Naive thymus-derived CD4-positive, alpha-beta T cell (primary cell): Measurements from ENCODE around the gene EPB41L1. TPM values are rescaled to one million over a fixed set of nuclear protein-coding genes. Genes with fewer than 3 reads are reported as not detected.
A peak's percentile ranks its signal among the peaks of the same experiment; 100 is the strongest.

Experiments used
- ATAC-seq: fragments of 150-1000 bp; cut with Tn5 transposase; 2 replicates; pipeline ENCODE4 v1.10.0; 2021; ENCODE audit warnings: mild to moderate bottlenecking, moderate library complexity
- CTCF ChIA-PET: fragments of 350-600 bp; sonication (Branson Sonifier 250); formaldehyde crosslinking; loops from one replicate; lab custom pipeline; 2021; ENCODE audit warnings: antibody characterized with exemption; lab: Charles Lee
- POLR2A ChIA-PET: fragments of 350-600 bp; sonication (Branson Sonifier 250); formaldehyde crosslinking; loops from one replicate; lab custom pipeline; 2021; ENCODE audit warnings: antibody characterized with exemption, inconsistent platforms; lab: Charles Lee
- DNase-seq, 9 donors: peaks; one replicate each; pipeline versions ENCODE4 v3.0.0 to v3.0.0-alpha.2; 2020 to 2022; ENCODE audit warnings: mixed read lengths in 1 of 9
- H3K27ac ChIP-seq: one replicate; pipeline ENCODE4 v1.7.0; 2013; ENCODE audit warnings: mild to moderate bottlenecking, low read depth, low read length, moderate library complexity
- H3K27me3 ChIP-seq, 2 donors: one replicate each; pipeline ENCODE4 v1.7.0; 2013; ENCODE audit warnings: low read length in 2 of 2, mild to moderate bottlenecking in 2 of 2, moderate library complexity in 2 of 2; ENCODE audit not compliant: control insufficient read depth in 2 of 2, insufficient read depth in 2 of 2
- H3K36me3 ChIP-seq, 3 experiments: 1 replicate in 2 of 3; 2 replicates in 1 of 3; pipeline ENCODE4 v1.7.0; 2013; ENCODE audit warnings: low read length in 3 of 3, mild to moderate bottlenecking in 3 of 3, moderate library complexity in 1 of 3; ENCODE audit not compliant: insufficient read depth in 3 of 3, control insufficient read depth in 2 of 3
- H3K4me1 ChIP-seq, 2 donors: one replicate each; pipeline ENCODE4 v1.7.0; 2013; ENCODE audit warnings: low read length in 2 of 2, mild to moderate bottlenecking in 2 of 2, moderate library complexity in 1 of 2; ENCODE audit not compliant: control insufficient read depth in 2 of 2, insufficient read depth in 2 of 2
- H3K4me3 ChIP-seq: 2 replicates; pipeline ENCODE4 v1.7.0; 2013; ENCODE audit warnings: mild to moderate bottlenecking, low read length
- H3K9me3 ChIP-seq, 3 experiments: 1 replicate in 2 of 3; 2 replicates in 1 of 3; pipeline ENCODE4 v1.7.0; 2013; ENCODE audit warnings: low read length in 3 of 3; ENCODE audit not compliant: control insufficient read depth in 2 of 3
- H3K27ac Mint-ChIP-seq, 9 donors: one replicate each; pipeline ENCODE4 v1.8.0; 2020 to 2022; ENCODE audit warnings: mixed read lengths in 9 of 9, mild to moderate bottlenecking in 8 of 9, moderate library complexity in 5 of 9, inconsistent platforms in 2 of 9
- H3K27me3 Mint-ChIP-seq, 5 donors: one replicate each; pipeline ENCODE4 v1.8.0; 2021 to 2022; ENCODE audit warnings: mixed read lengths in 5 of 5, mild to moderate bottlenecking in 1 of 5
- H3K36me3 Mint-ChIP-seq, 5 donors: one replicate each; pipeline ENCODE4 v1.8.0; 2020 to 2022; ENCODE audit warnings: mixed read lengths in 5 of 5, mild to moderate bottlenecking in 3 of 5, inconsistent platforms in 1 of 5
- H3K4me1 Mint-ChIP-seq, 7 donors: one replicate each; pipeline ENCODE4 v1.8.0; 2020 to 2022; ENCODE audit warnings: mixed read lengths in 7 of 7, mild to moderate bottlenecking in 3 of 7, inconsistent platforms in 1 of 7
- H3K4me3 Mint-ChIP-seq, 10 donors: one replicate each; pipeline ENCODE4 v1.8.0; 2020 to 2022; ENCODE audit warnings: mild to moderate bottlenecking in 10 of 10, mixed read lengths in 10 of 10, moderate library complexity in 6 of 10, inconsistent platforms in 2 of 10
- H3K9me3 Mint-ChIP-seq, 11 donors: one replicate each; pipeline ENCODE4 v1.8.0; 2020 to 2022; ENCODE audit warnings: mixed read lengths in 11 of 11, mild to moderate bottlenecking in 4 of 11, inconsistent platforms in 1 of 11, moderate library complexity in 1 of 11
- intact Hi-C, 2 donors: fragments of 100-400 bp; cut with micrococcal nuclease; formaldehyde crosslinking; loops; one replicate each; pipeline ENCODE4 v1.15.1; 2023
- polyA plus RNA-seq, 2 donors: library from polyadenylated mRNA; unstranded; fragments of 300-500 nt; fragmentation: Illumina TruSeq; gene quantifications; one replicate each; pipeline ENCODE4 v1.2.3, GENCODE V29; 2021
- total RNA-seq, 6 experiments: library from RNA in 5 of 6; stranded (reverse) in 5 of 6; gene quantifications; 1 replicate in 5 of 6; 2 replicates in 1 of 6; pipeline ENCODE4 v1.2.3 and lab custom pipeline; 2021 to 2026

EPB41L1 gene
- total and polyA plus RNA-seq, 7 experiments from 2014 or later, result 0.05 to 0.81 (median 0.66) TPM; not detected in 2

DNA sequence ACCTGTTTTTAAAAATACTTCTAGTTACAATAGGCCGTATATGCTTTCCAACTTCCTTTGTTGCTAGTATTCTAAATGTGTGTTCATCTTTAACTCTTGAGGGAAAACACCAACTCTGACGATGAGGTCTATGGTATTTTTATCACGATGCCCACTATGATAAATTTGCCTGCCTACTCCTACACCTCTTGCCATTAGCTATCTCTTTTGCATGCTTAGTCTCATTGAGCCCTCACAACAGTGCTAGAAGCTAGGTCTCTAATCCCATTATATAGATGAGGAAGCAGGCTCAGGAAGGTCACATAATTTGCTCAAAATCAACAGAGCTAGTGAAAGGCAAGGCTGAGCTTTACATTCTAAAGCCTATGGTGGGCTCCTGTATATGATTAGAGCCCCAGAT lies 94.9 kb downstream of the EPB41L1 start:
- H3K9me3 ChIP-seq, result no peaks in the 10 kb centered on the region
- H3K36me3 Mint-ChIP-seq, result peaks cover 9 to 61% (median 22%) of the 10 kb centered on the region in 5 donors
- no peaks in the 10 kb centered on the region for H3K27me3 ChIP-seq
- peaks cover 15 to 61% (median 41%) of the 10 kb centered on the region in 7 donors for H3K4me1 Mint-ChIP-seq
- H3K27ac Mint-ChIP-seq, result no peak overlapping the region
- no peak for DNase-seq
- POLR2A ChIA-PET, result interaction anchor here (1.5 kb wide), 1 partner anchor 15 kb away, joined by 3 read pairs; no protein-coding TSS in a partner anchor
- no peaks in the 10 kb centered on the region for H3K27me3 Mint-ChIP-seq
- ATAC-seq, result no peak
- no peak overlapping the region for H3K4me3 ChIP-seq
- H3K4me3 Mint-ChIP-seq, result no peak overlapping the region
- H3K4me1 ChIP-seq, result peaks cover 0 to 4% of the 10 kb centered on the region in 2 donors
- peaks cover 26 to 94% (median 28%) of the 10 kb centered on the region in 3 experiments for H3K36me3 ChIP-seq
- H3K27ac ChIP-seq, result no peak overlapping the region
- intact Hi-C loops, result no loop called here
- CTCF ChIA-PET, result no interaction called here
- no peaks in the 10 kb centered on the region for H3K9me3 Mint-ChIP-seq

DNA sequence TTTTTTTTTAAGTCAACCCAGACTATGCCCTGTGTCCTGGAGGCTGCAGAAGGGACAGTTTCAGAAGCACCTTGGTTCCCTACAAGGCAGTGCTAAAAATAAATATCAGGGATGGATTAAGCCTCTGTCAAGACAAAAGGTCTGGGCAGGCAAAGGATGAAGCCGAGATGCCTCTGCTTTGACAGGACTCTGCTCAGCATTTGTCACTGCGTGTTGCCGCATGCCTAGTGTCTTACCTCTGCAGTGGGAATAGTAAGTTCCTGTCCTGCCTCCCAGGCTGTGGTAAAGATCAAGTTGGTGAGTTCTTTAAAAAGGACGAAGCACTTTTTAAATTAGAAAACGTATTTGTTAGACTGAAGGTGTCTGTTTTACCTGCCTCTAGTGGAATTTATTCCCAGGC lies 96.9 kb downstream of the EPB41L1 start:
- Histone ChIP-seq H3K27ac (no peak overlapping the region), H3K36me3 (peaks cover 9 to 93% (median 11%) of the 10 kb centered on the region in 3 experiments), H3K9me3 (no peaks in the 10 kb centered on the region), H3K4me1 (peaks cover 0 to 4% of the 10 kb centered on the region in 2 donors), H3K27me3 (no peaks in the 10 kb centered on the region), H3K4me3 (no peak overlapping the region)
- Mint-ChIP-seq H3K9me3 (no peaks in the 10 kb centered on the region), H3K27me3 (no peaks in the 10 kb centered on the region), H3K27ac (peak overlapping the region in 2 of 9 donors; percentile 17 to 21), H3K4me1 (peaks cover 15 to 47% (median 32%) of the 10 kb centered on the region in 7 donors), H3K36me3 (peaks cover 9 to 60% (median 18%) of the 10 kb centered on the region in 5 donors), H3K4me3 (no peak overlapping the region)
- intact Hi-C loops, result no loop called here
- POLR2A ChIA-PET, result no interaction called here
- DNase-seq (no peak), ATAC-seq (no peak)
- CTCF ChIA-PET, result no interaction called here

DNA sequence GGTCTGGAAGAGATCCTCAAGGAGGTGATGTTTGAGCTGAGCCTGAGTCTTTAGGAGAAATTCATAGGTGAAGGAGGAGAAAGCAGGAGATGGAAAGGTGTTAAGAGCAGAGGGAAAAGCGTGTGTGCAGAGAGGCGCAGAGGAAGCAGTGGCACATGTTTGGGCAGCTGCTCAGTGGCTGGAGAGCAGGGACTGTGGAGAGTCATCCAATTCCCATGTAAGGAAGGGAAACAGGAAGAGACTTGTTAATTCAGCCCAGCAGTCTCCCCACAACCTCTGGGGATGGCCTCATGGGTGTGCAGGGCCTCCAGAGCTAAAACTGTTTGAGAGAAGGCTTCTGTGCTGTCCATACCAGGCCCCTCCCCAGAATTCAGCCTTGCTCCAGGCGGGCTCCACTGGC lies 98.0 kb downstream of the EPB41L1 start:
- ATAC-seq (no peak), DNase-seq (no peak)
- no peaks in the 10 kb centered on the region for H3K9me3 Mint-ChIP-seq
- Histone ChIP-seq H3K9me3 (no peaks in the 10 kb centered on the region), H3K36me3 (peaks cover 9 to 92% (median 16%) of the 10 kb centered on the region in 3 experiments), H3K4me3 (no peak overlapping the region), H3K4me1 (peaks cover 0 to 4% of the 10 kb centered on the region in 2 donors), H3K27ac (no peak overlapping the region), H3K27me3 (no peaks in the 10 kb centered on the region)
- intact Hi-C loops, result no loop called here
- peak overlapping the region in 2 of 9 donors; percentile 25 to 55 for H3K27ac Mint-ChIP-seq
- CTCF ChIA-PET, result no interaction called here
- POLR2A ChIA-PET, result no interaction called here
- H3K4me3 Mint-ChIP-seq, result no peak overlapping the region
- no peaks in the 10 kb centered on the region for H3K27me3 Mint-ChIP-seq
- H3K4me1 Mint-ChIP-seq, result peaks cover 12 to 41% (median 32%) of the 10 kb centered on the region in 7 donors
- H3K36me3 Mint-ChIP-seq, result peaks cover 9 to 59% (median 14%) of the 10 kb centered on the region in 5 donors

DNA sequence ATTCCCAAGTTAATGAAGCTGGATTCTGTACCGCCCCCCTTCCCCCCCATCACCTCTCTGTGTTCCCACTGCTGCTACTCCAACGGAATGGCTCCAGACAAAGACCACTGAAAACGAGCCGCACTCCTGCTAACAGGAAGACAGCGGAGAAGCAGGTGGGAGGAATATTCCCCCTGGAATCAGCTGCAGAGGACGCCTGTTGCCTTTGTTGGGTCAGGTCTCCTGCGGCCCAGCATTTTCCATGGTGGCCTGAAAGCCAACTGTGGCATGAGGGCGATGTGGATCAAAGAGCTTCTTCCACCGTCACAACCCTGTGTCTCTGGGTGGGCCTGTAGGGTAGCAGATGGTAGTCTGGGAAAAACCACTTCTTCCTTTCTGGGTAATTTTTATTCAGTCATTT lies 98.5 kb downstream of the EPB41L1 start:
- intact Hi-C loops, result no loop called here
- ATAC-seq (no peak), DNase-seq (no peak)
- H3K4me3 Mint-ChIP-seq, result no peak overlapping the region
- POLR2A ChIA-PET, result no interaction called here
- no peaks in the 10 kb centered on the region for H3K9me3 Mint-ChIP-seq
- Histone ChIP-seq H3K4me1 (peaks cover 0 to 4% of the 10 kb centered on the region in 2 donors), H3K9me3 (no peaks in the 10 kb centered on the region), H3K27ac (no peak overlapping the region), H3K4me3 (no peak overlapping the region), H3K36me3 (peaks cover 9 to 87% (median 16%) of the 10 kb centered on the region in 3 experiments), H3K27me3 (no peaks in the 10 kb centered on the region)
- H3K27ac Mint-ChIP-seq, result peak overlapping the region in 3 of 9 donors; percentile 12 to 56 (median 27)
- no peaks in the 10 kb centered on the region for H3K27me3 Mint-ChIP-seq
- peaks cover 12 to 37% (median 29%) of the 10 kb centered on the region in 7 donors for H3K4me1 Mint-ChIP-seq
- CTCF ChIA-PET, result no interaction called here
- peaks cover 6 to 55% (median 9%) of the 10 kb centered on the region in 5 donors for H3K36me3 Mint-ChIP-seq

- Histone ChIP-seq H3K27ac (no peak overlapping the region), H3K36me3 (peaks cover 3 to 76% (median 16%) of the 10 kb centered on the region in 3 experiments), H3K9me3 (no peaks in the 10 kb centered on the region), H3K4me3 (no peak overlapping the region), H3K27me3 (no peaks in the 10 kb centered on the region), H3K4me1 (no peaks in the 10 kb centered on the region)
- peaks cover 9 to 27% (median 19%) of the 10 kb centered on the region in 7 donors for H3K4me1 Mint-ChIP-seq
- POLR2A ChIA-PET, result no interaction called here
- no peak for ATAC-seq
- no peak overlapping the region for H3K4me3 Mint-ChIP-seq
- H3K27me3 Mint-ChIP-seq, result no peaks in the 10 kb centered on the region
- H3K9me3 Mint-ChIP-seq, result no peaks in the 10 kb centered on the region
- H3K27ac Mint-ChIP-seq, result peak overlapping the region in 2 of 9 donors; percentile 7 to 40
- CTCF ChIA-PET, result no interaction called here
- intact Hi-C loops, result no loop called here
- H3K36me3 Mint-ChIP-seq, result peaks cover 0 to 49% (median 4%) of the 10 kb centered on the region in 5 donors
- no peak for DNase-seq
Observed at GRCh38 chr20:36254076-36254475, 99.5 kb downstream of the EPB41L1 start.

DNA sequence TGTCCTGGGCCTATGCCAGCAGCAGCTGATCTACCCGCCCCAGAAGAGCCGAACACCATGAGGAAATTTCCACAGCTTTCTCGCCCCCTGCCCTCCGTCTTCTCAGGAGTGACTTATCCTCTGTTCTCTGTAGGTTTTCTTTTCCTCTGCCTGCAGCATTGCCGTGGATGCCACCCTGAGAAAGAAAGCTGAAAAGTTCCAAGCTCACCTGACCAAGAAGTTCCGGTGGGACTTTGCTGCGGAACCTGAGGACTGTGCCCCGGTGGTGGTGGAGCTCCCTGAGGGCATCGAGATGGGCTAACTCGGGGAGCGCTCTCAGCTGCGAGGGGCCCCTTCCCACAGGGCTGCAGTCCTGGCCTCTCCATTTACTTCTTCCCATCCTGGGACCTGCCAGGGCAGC lies 100.9 kb downstream of the EPB41L1 start:
- no peak overlapping the region for H3K4me3 ChIP-seq
- H3K27me3 ChIP-seq, result no peaks in the 10 kb centered on the region
- H3K27me3 Mint-ChIP-seq, result no peaks in the 10 kb centered on the region
- ChIA-PET POLR2A (no interaction called here), CTCF (no interaction called here)
- H3K27ac ChIP-seq, result no peak overlapping the region
- H3K9me3 Mint-ChIP-seq, result no peaks in the 10 kb centered on the region
- H3K9me3 ChIP-seq, result no peaks in the 10 kb centered on the region
- H3K36me3 Mint-ChIP-seq, result peaks cover 0 to 43% (median 2%) of the 10 kb centered on the region in 5 donors
- no peak for ATAC-seq
- peaks cover 5 to 19% (median 11%) of the 10 kb centered on the region in 7 donors for H3K4me1 Mint-ChIP-seq
- intact Hi-C loops, result no loop called here
- H3K27ac Mint-ChIP-seq, result no peak overlapping the region
- no peak overlapping the region for H3K4me3 Mint-ChIP-seq
- no peak for DNase-seq
- no peaks in the 10 kb centered on the region for H3K4me1 ChIP-seq
- H3K36me3 ChIP-seq, result peaks cover 3 to 67% (median 16%) of the 10 kb centered on the region in 3 experiments
